HEK293T (cell line): ENCODE measurements around the gene C2CD2.

Experiments
- CTCF ChIA-PET: fragments of 350-600 bp; formaldehyde crosslinking; extraction: SDS; loops from one replicate; lab custom pipeline; 2021; ENCODE audit warnings: antibody characterized with exemption, inconsistent platforms; lab: Yijun Ruan, JAX
- POLR2A ChIA-PET: fragments of 350-600 bp; formaldehyde crosslinking; extraction: SDS; loops from one replicate; lab custom pipeline; 2020; ENCODE audit warnings: antibody characterized with exemption, inconsistent platforms; lab: Yijun Ruan, JAX
- DNase-seq: peaks from one replicate; pipeline ENCODE4 v3.0.0; 2012; ENCODE audit warnings: mixed read lengths; ENCODE audit errors: extremely low spot score
- ARNT ChIP-seq: fragments of 450-650 bp; IDR thresholded peaks from 2 replicates; pipeline ENCODE4 v1.6.1; 2017; ENCODE audit warnings: mild to moderate bottlenecking
- BHLHE40 ChIP-seq: fragments of 450-650 bp; IDR thresholded peaks from 2 replicates; pipeline ENCODE4 v1.6.1; 2016; ENCODE audit warnings: mild to moderate bottlenecking, moderate library complexity, borderline replicate concordance
- CTBP1 ChIP-seq: fragments of 450-650 bp; IDR thresholded peaks from 2 replicates; pipeline ENCODE4 v1.6.1; 2016; ENCODE audit warnings: borderline replicate concordance
- ELF4 ChIP-seq: fragments of 450-650 bp; IDR thresholded peaks from 2 replicates; pipeline ENCODE4 v1.6.1; 2017; ENCODE audit warnings: antibody characterized with exemption
- FOXA1 ChIP-seq: fragments of 450-650 bp; IDR thresholded peaks from 2 replicates; pipeline ENCODE4 v1.6.1; 2016; ENCODE audit warnings: mild to moderate bottlenecking
- FOXK2 ChIP-seq: fragments of 450-650 bp; IDR thresholded peaks from 2 replicates; pipeline ENCODE4 v1.6.1; 2016; ENCODE audit warnings: mild to moderate bottlenecking
- FOXM1 ChIP-seq: fragments of 450-650 bp; IDR thresholded peaks from 2 replicates; pipeline ENCODE4 v1.6.1; 2017; ENCODE audit warnings: mild to moderate bottlenecking, borderline replicate concordance
- HDGF ChIP-seq: fragments of 450-650 bp; IDR thresholded peaks from 2 replicates; pipeline ENCODE4 v1.6.1; 2017; ENCODE audit warnings: antibody characterized with exemption, borderline replicate concordance
- L3MBTL2 ChIP-seq: fragments of 450-650 bp; conservative IDR thresholded peaks from 2 replicates; pipeline ENCODE4 v1.6.1; 2016; ENCODE audit warnings: mild to moderate bottlenecking
- LEF1 ChIP-seq: fragments of 450-650 bp; IDR thresholded peaks from 2 replicates; pipeline ENCODE4 v1.6.1; 2017; ENCODE audit warnings: mild to moderate bottlenecking, borderline replicate concordance
- NFRKB ChIP-seq: fragments of 450-650 bp; IDR thresholded peaks from 2 replicates; pipeline ENCODE4 v1.6.1; 2016; ENCODE audit warnings: mild to moderate bottlenecking, moderate library complexity
- PKNOX1 ChIP-seq: fragments of 450-650 bp; IDR thresholded peaks from 2 replicates; pipeline ENCODE4 v1.6.1; 2016
- SP1 ChIP-seq: fragments of 450-650 bp; IDR thresholded peaks from 2 replicates; pipeline ENCODE4 v1.6.1; 2017
- SUZ12 ChIP-seq: fragments of 450-650 bp; IDR thresholded peaks from 2 replicates; pipeline ENCODE4 v1.6.1; 2016; ENCODE audit warnings: mild to moderate bottlenecking
- TARDBP ChIP-seq: fragments of 450-650 bp; IDR thresholded peaks from 2 replicates; pipeline ENCODE4 v1.6.1; 2016
- ZNF384 ChIP-seq: fragments of 450-650 bp; IDR thresholded peaks from 2 replicates; pipeline ENCODE4 v1.6.1; 2016

C2CD2 gene

GRCh38 chr21:41865002-41865777 is 88.6 kb downstream of the C2CD2 start:
- ChIA-PET POLR2A (no interaction called here), CTCF (no interaction called here)
- no peak for DNase-seq
- no peak for TF ChIP-seq ARNT
- no peak for TF ChIP-seq FOXM1
- TF ChIP-seq FOXK2, result no peak
- no peak for TF ChIP-seq CTBP1
- no peak for TF ChIP-seq L3MBTL2
- no peak for TF ChIP-seq FOXA1
- no peak for TF ChIP-seq PKNOX1
- no peak for TF ChIP-seq HDGF
- TF ChIP-seq ZNF384, result no peak
- no peak for TF ChIP-seq NFRKB
- no peak for TF ChIP-seq BHLHE40
- TF ChIP-seq LEF1, result no peak
- no peak for TF ChIP-seq SP1
- no peak for TF ChIP-seq SUZ12
- no peak for TF ChIP-seq TARDBP
- no peak for TF ChIP-seq ELF4

GRCh38 chr21:41864311-41865001 is 89.4 kb downstream of the C2CD2 start:
- no peak for TF ChIP-seq TARDBP
- no peak for TF ChIP-seq ELF4
- no peak for TF ChIP-seq NFRKB
- no peak for TF ChIP-seq SUZ12
- TF ChIP-seq CTBP1, result no peak
- no peak for TF ChIP-seq LEF1
- TF ChIP-seq FOXK2, result no peak
- TF ChIP-seq FOXM1, result no peak
- TF ChIP-seq L3MBTL2, result no peak
- ChIA-PET POLR2A (no interaction called here), CTCF (no interaction called here)
- DNase-seq, result no peak

GRCh38 chr21:41863439-41863740 is 90.4 kb downstream of the C2CD2 start:
- DNase-seq, result no peak
- ChIA-PET POLR2A (no interaction called here), CTCF (no interaction called here)
- no peak for TF ChIP-seq TARDBP
- TF ChIP-seq SP1, result no peak
- no peak for TF ChIP-seq ZNF384
- no peak for TF ChIP-seq L3MBTL2
- TF ChIP-seq ARNT, result no peak
- TF ChIP-seq FOXK2, result no peak
- TF ChIP-seq SUZ12, result no peak
- TF ChIP-seq PKNOX1, result no peak
- no peak for TF ChIP-seq FOXM1
- no peak for TF ChIP-seq ELF4
- no peak for TF ChIP-seq BHLHE40
- TF ChIP-seq CTBP1, result no peak
- TF ChIP-seq HDGF, result no peak
- no peak for TF ChIP-seq NFRKB

- ChIA-PET POLR2A (no interaction called here), CTCF (interaction anchor here (0.7 kb wide), 1 partner anchor 117 kb away, joined by 3 read pairs; no protein-coding TSS in a partner anchor)
- no peak for TF ChIP-seq CTBP1
- TF ChIP-seq HDGF, result no peak
- no peak for TF ChIP-seq BHLHE40
- TF ChIP-seq NFRKB, result no peak
- no peak for TF ChIP-seq ARNT
- TF ChIP-seq FOXM1, result no peak
- TF ChIP-seq LEF1, result no peak
- TF ChIP-seq ZNF384, result no peak
- TF ChIP-seq TARDBP, result no peak
- no peak for DNase-seq
Measured at GRCh38 chr21:41861987-41862386, 91.8 kb downstream of the C2CD2 start.

GRCh38 chr21:41861255-41861654 is 92.6 kb downstream of the C2CD2 start:
- ChIA-PET CTCF (no interaction called here), POLR2A (no interaction called here)
- DNase-seq, result no peak
- TF ChIP-seq LEF1 (no peak), FOXM1 (no peak), BHLHE40 (no peak), CTBP1 (no peak), ZNF384 (no peak), PKNOX1 (no peak), HDGF (no peak), FOXK2 (no peak), SP1 (no peak), ARNT (no peak), L3MBTL2 (no peak), NFRKB (no peak), SUZ12 (no peak), ELF4 (no peak), FOXA1 (no peak), TARDBP (no peak)

GRCh38 chr21:41859297-41859980 is 94.4 kb downstream of the C2CD2 start:
- TF ChIP-seq ARNT (no peak), SP1 (no peak), HDGF (no peak)
- CTCF ChIA-PET, result no interaction called here
- POLR2A ChIA-PET, result no interaction called here
- no peak for DNase-seq
